Measurements from ENCODE around the gene SERTM2.

DNA sequence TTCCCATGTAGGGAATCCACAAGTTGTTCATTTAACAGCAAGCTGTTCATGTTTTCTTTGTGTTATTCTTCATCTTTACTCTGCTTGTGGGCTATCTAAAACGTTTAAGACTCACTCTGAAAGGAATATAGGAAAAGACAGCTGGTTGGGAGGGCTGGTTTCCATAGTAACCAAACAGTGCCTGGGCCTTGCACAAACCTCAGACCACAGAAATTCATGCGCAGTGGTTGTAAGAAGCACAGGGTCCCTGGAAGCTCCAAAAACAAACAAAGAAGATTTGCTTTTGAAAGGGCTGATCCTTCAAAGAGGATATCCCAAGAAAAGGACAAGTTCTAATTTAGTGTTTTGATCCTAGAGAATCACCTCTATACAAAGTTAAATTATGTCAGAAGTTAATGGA is 7.8 kb downstream of the SERTM2 start:
- TF ChIP-seq, protein P1, sequence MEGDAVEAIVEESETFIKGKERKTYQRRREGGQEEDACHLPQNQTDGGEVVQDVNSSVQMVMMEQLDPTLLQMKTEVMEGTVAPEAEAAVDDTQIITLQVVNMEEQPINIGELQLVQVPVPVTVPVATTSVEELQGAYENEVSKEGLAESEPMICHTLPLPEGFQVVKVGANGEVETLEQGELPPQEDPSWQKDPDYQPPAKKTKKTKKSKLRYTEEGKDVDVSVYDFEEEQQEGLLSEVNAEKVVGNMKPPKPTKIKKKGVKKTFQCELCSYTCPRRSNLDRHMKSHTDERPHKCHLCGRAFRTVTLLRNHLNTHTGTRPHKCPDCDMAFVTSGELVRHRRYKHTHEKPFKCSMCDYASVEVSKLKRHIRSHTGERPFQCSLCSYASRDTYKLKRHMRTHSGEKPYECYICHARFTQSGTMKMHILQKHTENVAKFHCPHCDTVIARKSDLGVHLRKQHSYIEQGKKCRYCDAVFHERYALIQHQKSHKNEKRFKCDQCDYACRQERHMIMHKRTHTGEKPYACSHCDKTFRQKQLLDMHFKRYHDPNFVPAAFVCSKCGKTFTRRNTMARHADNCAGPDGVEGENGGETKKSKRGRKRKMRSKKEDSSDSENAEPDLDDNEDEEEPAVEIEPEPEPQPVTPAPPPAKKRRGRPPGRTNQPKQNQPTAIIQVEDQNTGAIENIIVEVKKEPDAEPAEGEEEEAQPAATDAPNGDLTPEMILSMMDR (IDR thresholded peaks at IDR 0.05 in 2 of 3, conservative IDR thresholded peaks at IDR 0.05 in 1 of 3; ENCODE audit: borderline replicate concordance in 1 of 3, insufficient read depth in 1 of 3, low read depth in 2 of 3, low read length in 2 of 3): no peak
- TF ChIP-seq POLR2AphosphoS5 (IDR thresholded peaks at IDR 0.05; ENCODE audit: low read depth, low read length): no peak
- TF ChIP-seq EZH2 (IDR thresholded peaks at IDR 0.05): no peak
- TF ChIP-seq, protein P2, sequence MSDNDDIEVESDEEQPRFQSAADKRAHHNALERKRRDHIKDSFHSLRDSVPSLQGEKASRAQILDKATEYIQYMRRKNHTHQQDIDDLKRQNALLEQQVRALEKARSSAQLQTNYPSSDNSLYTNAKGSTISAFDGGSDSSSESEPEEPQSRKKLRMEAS (IDR thresholded peaks at IDR 0.05): no peak
- no peak for TF ChIP-seq SIN3A (IDR thresholded peaks at IDR 0.05; ENCODE audit: low read depth)
- TF ChIP-seq, protein P3, sequence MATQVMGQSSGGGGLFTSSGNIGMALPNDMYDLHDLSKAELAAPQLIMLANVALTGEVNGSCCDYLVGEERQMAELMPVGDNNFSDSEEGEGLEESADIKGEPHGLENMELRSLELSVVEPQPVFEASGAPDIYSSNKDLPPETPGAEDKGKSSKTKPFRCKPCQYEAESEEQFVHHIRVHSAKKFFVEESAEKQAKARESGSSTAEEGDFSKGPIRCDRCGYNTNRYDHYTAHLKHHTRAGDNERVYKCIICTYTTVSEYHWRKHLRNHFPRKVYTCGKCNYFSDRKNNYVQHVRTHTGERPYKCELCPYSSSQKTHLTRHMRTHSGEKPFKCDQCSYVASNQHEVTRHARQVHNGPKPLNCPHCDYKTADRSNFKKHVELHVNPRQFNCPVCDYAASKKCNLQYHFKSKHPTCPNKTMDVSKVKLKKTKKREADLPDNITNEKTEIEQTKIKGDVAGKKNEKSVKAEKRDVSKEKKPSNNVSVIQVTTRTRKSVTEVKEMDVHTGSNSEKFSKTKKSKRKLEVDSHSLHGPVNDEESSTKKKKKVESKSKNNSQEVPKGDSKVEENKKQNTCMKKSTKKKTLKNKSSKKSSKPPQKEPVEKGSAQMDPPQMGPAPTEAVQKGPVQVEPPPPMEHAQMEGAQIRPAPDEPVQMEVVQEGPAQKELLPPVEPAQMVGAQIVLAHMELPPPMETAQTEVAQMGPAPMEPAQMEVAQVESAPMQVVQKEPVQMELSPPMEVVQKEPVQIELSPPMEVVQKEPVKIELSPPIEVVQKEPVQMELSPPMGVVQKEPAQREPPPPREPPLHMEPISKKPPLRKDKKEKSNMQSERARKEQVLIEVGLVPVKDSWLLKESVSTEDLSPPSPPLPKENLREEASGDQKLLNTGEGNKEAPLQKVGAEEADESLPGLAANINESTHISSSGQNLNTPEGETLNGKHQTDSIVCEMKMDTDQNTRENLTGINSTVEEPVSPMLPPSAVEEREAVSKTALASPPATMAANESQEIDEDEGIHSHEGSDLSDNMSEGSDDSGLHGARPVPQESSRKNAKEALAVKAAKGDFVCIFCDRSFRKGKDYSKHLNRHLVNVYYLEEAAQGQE (IDR thresholded peaks at IDR 0.05; ENCODE audit: low read depth): no peak
- TF ChIP-seq POLR2A (IDR thresholded peaks at IDR 0.05; ENCODE audit: borderline replicate concordance, extremely low read depth, insufficient read depth, insufficient read length): no peak
- TF ChIP-seq CBX3 (IDR thresholded peaks at IDR 0.05; ENCODE audit: low read depth): no peak

Data from HCT116 (cell line).